ENCODE measurements around the gene MSANTD7. TPM values are rescaled to one million over a fixed set of nuclear protein-coding genes. Genes with fewer than 3 reads are reported as not detected.

MSANTD7 gene
- total RNA-seq, 1 experiment from 2014 or later, result 14.3 TPM

DNA sequence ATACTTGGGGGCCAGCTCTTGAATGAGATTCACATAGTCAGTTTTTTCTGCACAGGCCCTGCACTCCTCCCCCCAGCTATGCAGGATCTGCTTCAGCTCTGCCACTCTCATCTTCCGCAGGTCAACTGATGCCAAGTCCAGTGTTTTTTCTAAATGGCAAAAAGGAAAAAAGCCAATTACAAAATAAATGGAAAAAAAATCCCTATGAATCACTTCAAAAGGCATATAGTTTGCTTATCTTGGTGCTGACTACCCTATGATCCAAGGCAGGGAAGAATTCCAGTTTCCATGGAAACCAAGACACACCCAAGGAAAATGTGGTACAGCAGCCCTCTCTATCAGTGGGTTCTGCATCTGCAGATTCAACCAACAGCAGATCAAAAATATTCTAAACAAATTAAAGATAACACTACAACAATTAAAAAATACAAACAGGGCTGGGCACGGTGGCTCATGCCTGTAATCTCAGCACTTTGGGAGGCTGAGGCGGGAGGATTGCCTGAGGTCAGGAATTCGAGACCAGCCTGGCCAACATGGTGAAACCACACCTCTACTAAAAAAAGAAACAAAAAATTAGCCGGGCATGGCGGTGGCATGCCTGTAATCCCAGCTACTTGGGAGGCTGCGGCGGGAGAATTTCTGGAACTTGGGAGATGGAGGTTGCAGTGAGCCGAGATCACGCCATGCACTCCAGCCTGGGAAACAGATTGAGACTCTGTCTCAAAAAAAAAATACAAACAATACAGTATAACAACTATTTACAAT lies 17.9 kb upstream of the MSANTD7 start:
- TF ChIP-seq EZH2 (IDR thresholded peaks at IDR 0.05), result no peak
- TF ChIP-seq EZH2phosphoT487 (IDR thresholded peaks at IDR 0.05; ENCODE audit: borderline replicate concordance), result no peak
- TF ChIP-seq MAX (IDR thresholded peaks at IDR 0.05), result no peak
- TF ChIP-seq POLR2AphosphoS5 (IDR thresholded peaks at IDR 0.05; ENCODE audit: low read depth, low read length), result no peak
- TF ChIP-seq ATF3 (IDR thresholded peaks at IDR 0.05), result no peak
- no peak for TF ChIP-seq YY1 (IDR thresholded peaks at IDR 0.05; ENCODE audit: extremely low read depth, insufficient replicate concordance, low read depth, low read length)
- no peak for TF ChIP-seq CTCF (IDR thresholded peaks at IDR 0.05 in 2 of 3, conservative IDR thresholded peaks at IDR 0.05 in 1 of 3; ENCODE audit: borderline replicate concordance in 1 of 3, insufficient read depth in 1 of 3, low read depth in 2 of 3, low read length in 2 of 3)
- TF ChIP-seq JUND (IDR thresholded peaks at IDR 0.05), result no peak
- TF ChIP-seq CEBPB (IDR thresholded peaks at IDR 0.05; ENCODE audit: low read depth), result no peak
- TF ChIP-seq SIN3A (IDR thresholded peaks at IDR 0.05; ENCODE audit: low read depth), result no peak
- TF ChIP-seq SRF (IDR thresholded peaks at IDR 0.05; ENCODE audit: low read depth), result no peak
- TF ChIP-seq FOSL1 (IDR thresholded peaks at IDR 0.05; ENCODE audit: low read depth), result no peak
- no peak for TF ChIP-seq SP1 (IDR thresholded peaks at IDR 0.05; ENCODE audit: low read depth)
- no peak for TF ChIP-seq ZFX (IDR thresholded peaks at IDR 0.05)
- no peak for TF ChIP-seq TCF7L2 (IDR thresholded peaks at IDR 0.05; ENCODE audit: borderline replicate concordance, extremely low read depth, insufficient read depth, insufficient read length)
- no peak for TF ChIP-seq RAD21 (IDR thresholded peaks at IDR 0.05; ENCODE audit: low read depth)
- TF ChIP-seq ZNF274 (IDR thresholded peaks at IDR 0.05; ENCODE audit: low read depth, low read length), result no peak
- no peak for TF ChIP-seq CBX3 (IDR thresholded peaks at IDR 0.05; ENCODE audit: low read depth)
- Histone ChIP-seq H3K9me2 (ENCODE audit: insufficient read depth) (no peaks in the 10 kb centered on the region), H3K9ac (ENCODE audit: low read length) (no peak overlapping the region), H3K4me2 (ENCODE audit: low read length) (no peak overlapping the region; the same call in 1 of the 2 replicates), H3K36me3 (ENCODE audit: control insufficient read depth in 1 of 2, insufficient read depth in 2 of 2, low read length in 2 of 2) (no peaks in the 10 kb centered on the region), H4K20me1 (ENCODE audit: insufficient read depth) (no peaks in the 10 kb centered on the region), H3K9me3 (ENCODE audit: control insufficient read depth in 1 of 2, insufficient read depth in 1 of 2, low read depth in 1 of 2, low read length in 2 of 2) (no peaks in the 10 kb centered on the region), H3K27me3 (ENCODE audit: insufficient read depth, low read length) (no peaks in the 10 kb centered on the region), H3K4me1 (ENCODE audit: control insufficient read depth in 1 of 2, insufficient read depth in 2 of 2, low read length in 2 of 2) (peaks cover 0 to 10% of the 10 kb centered on the region in 2 experiments; a peak in 1 of 4 replicates), H3K79me2 (ENCODE audit: insufficient read depth, low read length) (no peaks in the 10 kb centered on the region), H3K4me3 (replicated peaks in 1 of 2; ENCODE audit: low read depth in 1 of 2, low read length in 2 of 2) (no peak overlapping the region), H3K27ac (ENCODE audit: low read depth, low read length) (no peak overlapping the region), H2AFZ (ENCODE audit: low read depth, low read length, poor library complexity, severe bottlenecking) (no peak overlapping the region)
- DNase-seq (ENCODE audit: low read depth, low spot score) (no peak), ATAC-seq (no peak)
- intact Hi-C loops (cut with micrococcal nuclease), result loop anchor here (10.0 kb wide), 1 partner anchor 425 kb away; no protein-coding TSS in a partner anchor
- ChIA-PET CTCF (no interaction called here), RAD21 (ENCODE audit: low non-redundant PET in 1 of 2, low total read pairs in 2 of 2, uncharacterized antibody in 2 of 2, unreplicated experiment in 2 of 2) (no interaction called here), POLR2A (no interaction called here)
- BruUV-seq (replicated peaks), result no TSS peak
